ENCODE data around the gene CARMIL1. TPM values are rescaled to one million over a fixed set of nuclear protein-coding genes. Genes with fewer than 3 reads are reported as not detected.

The CARMIL1 gene
- total RNA-seq, 2 experiments from 2014 or later = 3.9 to 4.7 TPM

DNA sequence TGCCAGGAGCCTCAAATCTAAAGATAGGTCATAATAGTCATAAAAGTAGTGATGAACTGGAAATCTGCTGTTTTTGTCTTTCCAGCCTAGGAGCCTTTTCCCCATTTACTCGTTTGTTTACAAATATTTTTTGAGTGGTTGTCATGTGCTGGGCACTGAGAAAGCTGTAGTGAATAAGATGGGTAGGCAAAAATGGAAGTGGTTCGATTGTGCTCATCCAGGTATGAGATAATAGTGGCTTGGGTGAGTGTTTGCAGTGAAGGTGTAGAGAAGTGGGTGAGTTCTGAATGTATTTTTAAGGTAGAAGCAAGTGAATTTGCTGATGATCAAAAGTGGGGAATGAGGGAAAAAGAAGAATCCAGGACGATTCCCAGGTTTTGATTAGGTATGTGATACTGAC is 53.0 kb downstream of the CARMIL1 start:
- intact Hi-C loops (cut with DNase I, micrococcal nuclease) = no loop called here
- Histone ChIP-seq H3K4me1 (ENCODE audit: insufficient read depth, low read length) (peaks cover 8% of the 10 kb centered on the region), H3K36me3 (ENCODE audit: insufficient read depth, low read length) (no peaks in the 10 kb centered on the region), H3K27ac (ENCODE audit: low read depth in 1 of 2, low read length in 2 of 2) (no peak overlapping the region), H3K4me3 (ENCODE audit: low read length) (no peak overlapping the region), H3K9me3 (ENCODE audit: control insufficient read depth in 1 of 2, insufficient read depth in 1 of 2, low read length in 2 of 2) (no peaks in the 10 kb centered on the region), H3K27me3 (ENCODE audit: control insufficient read depth in 1 of 2, insufficient read depth in 2 of 2, low read length in 2 of 2) (no peaks in the 10 kb centered on the region)
- ChIA-PET POLR2A (no interaction called here), CTCF (no interaction called here)
- H3K4me3 Mint-ChIP-seq = no peak overlapping the region
- H3K27ac Mint-ChIP-seq = no peak overlapping the region
- H3K36me3 Mint-ChIP-seq (ENCODE audit: low read depth) = no peaks in the 10 kb centered on the region
- H3K4me1 Mint-ChIP-seq (ENCODE audit: low read depth) = peaks cover 32% of the 10 kb centered on the region
- TF ChIP-seq, protein P1, sequence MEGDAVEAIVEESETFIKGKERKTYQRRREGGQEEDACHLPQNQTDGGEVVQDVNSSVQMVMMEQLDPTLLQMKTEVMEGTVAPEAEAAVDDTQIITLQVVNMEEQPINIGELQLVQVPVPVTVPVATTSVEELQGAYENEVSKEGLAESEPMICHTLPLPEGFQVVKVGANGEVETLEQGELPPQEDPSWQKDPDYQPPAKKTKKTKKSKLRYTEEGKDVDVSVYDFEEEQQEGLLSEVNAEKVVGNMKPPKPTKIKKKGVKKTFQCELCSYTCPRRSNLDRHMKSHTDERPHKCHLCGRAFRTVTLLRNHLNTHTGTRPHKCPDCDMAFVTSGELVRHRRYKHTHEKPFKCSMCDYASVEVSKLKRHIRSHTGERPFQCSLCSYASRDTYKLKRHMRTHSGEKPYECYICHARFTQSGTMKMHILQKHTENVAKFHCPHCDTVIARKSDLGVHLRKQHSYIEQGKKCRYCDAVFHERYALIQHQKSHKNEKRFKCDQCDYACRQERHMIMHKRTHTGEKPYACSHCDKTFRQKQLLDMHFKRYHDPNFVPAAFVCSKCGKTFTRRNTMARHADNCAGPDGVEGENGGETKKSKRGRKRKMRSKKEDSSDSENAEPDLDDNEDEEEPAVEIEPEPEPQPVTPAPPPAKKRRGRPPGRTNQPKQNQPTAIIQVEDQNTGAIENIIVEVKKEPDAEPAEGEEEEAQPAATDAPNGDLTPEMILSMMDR (IDR thresholded peaks at IDR 0.05) = no peak
- H3K9me3 Mint-ChIP-seq = no peaks in the 10 kb centered on the region
- H3K27me3 Mint-ChIP-seq = no peaks in the 10 kb centered on the region
- DNase-seq (no peak), ATAC-seq (ENCODE audit: poor library complexity) (no peak)

- Mint-ChIP-seq H3K27me3 (no peaks in the 10 kb centered on the region), H3K9me3 (no peaks in the 10 kb centered on the region), H3K4me1 (ENCODE audit: low read depth) (peaks cover 32% of the 10 kb centered on the region), H3K27ac (no peak overlapping the region), H3K4me3 (no peak overlapping the region), H3K36me3 (ENCODE audit: low read depth) (no peaks in the 10 kb centered on the region)
- Histone ChIP-seq H3K4me1 (ENCODE audit: insufficient read depth, low read length) (peaks cover 8% of the 10 kb centered on the region), H3K36me3 (ENCODE audit: insufficient read depth, low read length) (no peaks in the 10 kb centered on the region), H3K4me3 (ENCODE audit: low read length) (no peak overlapping the region), H3K27me3 (ENCODE audit: control insufficient read depth in 1 of 2, insufficient read depth in 2 of 2, low read length in 2 of 2) (no peaks in the 10 kb centered on the region), H3K27ac (ENCODE audit: low read depth in 1 of 2, low read length in 2 of 2) (no peak overlapping the region), H3K9me3 (ENCODE audit: control insufficient read depth in 1 of 2, insufficient read depth in 1 of 2, low read length in 2 of 2) (no peaks in the 10 kb centered on the region)
- POLR2A ChIA-PET = no interaction called here
- intact Hi-C loops (cut with DNase I, micrococcal nuclease) = no loop called here
- TF ChIP-seq, protein P1 (IDR thresholded peaks at IDR 0.05) = no peak
- ATAC-seq (ENCODE audit: poor library complexity) = no peak
- no peak for DNase-seq
- CTCF ChIA-PET = no interaction called here
These were observed 53.5 kb downstream of the CARMIL1 start for GRCh38 chr6:25332655-25333071.

- no peaks in the 10 kb centered on the region for H3K36me3 Mint-ChIP-seq (ENCODE audit: low read depth)
- H3K9me3 Mint-ChIP-seq = no peaks in the 10 kb centered on the region
- H3K27me3 Mint-ChIP-seq = no peaks in the 10 kb centered on the region
- H3K27me3 ChIP-seq (ENCODE audit: control insufficient read depth in 1 of 2, insufficient read depth in 2 of 2, low read length in 2 of 2) = no peaks in the 10 kb centered on the region
- H3K9me3 ChIP-seq (ENCODE audit: control insufficient read depth in 1 of 2, insufficient read depth in 1 of 2, low read length in 2 of 2) = no peaks in the 10 kb centered on the region
- intact Hi-C loops (cut with DNase I, micrococcal nuclease) = no loop called here
- no peak overlapping the region for H3K4me3 ChIP-seq (ENCODE audit: low read length)
- TF ChIP-seq, protein P1 (IDR thresholded peaks at IDR 0.05) = no peak
- H3K4me3 Mint-ChIP-seq = no peak overlapping the region
- POLR2A ChIA-PET = no interaction called here
- no peak overlapping the region for H3K27ac Mint-ChIP-seq
- H3K27ac ChIP-seq (ENCODE audit: low read depth in 1 of 2, low read length in 2 of 2) = no peak overlapping the region
- CTCF ChIA-PET = no interaction called here
- ATAC-seq (ENCODE audit: poor library complexity) = no peak
- DNase-seq = no peak
- H3K36me3 ChIP-seq (ENCODE audit: insufficient read depth, low read length) = no peaks in the 10 kb centered on the region
- peaks cover 8% of the 10 kb centered on the region for H3K4me1 ChIP-seq (ENCODE audit: insufficient read depth, low read length)
- peaks cover 32% of the 10 kb centered on the region for H3K4me1 Mint-ChIP-seq (ENCODE audit: low read depth)
These were observed 54.3 kb downstream of the CARMIL1 start for GRCh38 chr6:25333471-25333870.

All from CD4-positive, alpha-beta T cell (primary cell).